Suprapubic skin (tissue), 3 donors: ENCODE data around the gene AMACR.

Experiments
- CTCF ChIP-seq, 2 donors: fragments of 200-600 bp in 1 of 2; fragments of 450-650 bp in 1 of 2; sonication (generic) in 1 of 2; IDR thresholded peaks; one replicate each; pipeline ENCODE4 v1.5.1; 2016 to 2019; ENCODE audit warnings: antibody characterized with exemption in 2 of 2, mild to moderate bottlenecking in 1 of 2, moderate library complexity in 1 of 2
- POLR2A ChIP-seq, 2 donors: fragments of 450-650 bp; IDR thresholded peaks; one replicate each; pipeline ENCODE4 v1.6.1; 2017; ENCODE audit warnings: antibody characterized with exemption in 2 of 2, mild to moderate bottlenecking in 2 of 2, moderate library complexity in 2 of 2

DNA sequence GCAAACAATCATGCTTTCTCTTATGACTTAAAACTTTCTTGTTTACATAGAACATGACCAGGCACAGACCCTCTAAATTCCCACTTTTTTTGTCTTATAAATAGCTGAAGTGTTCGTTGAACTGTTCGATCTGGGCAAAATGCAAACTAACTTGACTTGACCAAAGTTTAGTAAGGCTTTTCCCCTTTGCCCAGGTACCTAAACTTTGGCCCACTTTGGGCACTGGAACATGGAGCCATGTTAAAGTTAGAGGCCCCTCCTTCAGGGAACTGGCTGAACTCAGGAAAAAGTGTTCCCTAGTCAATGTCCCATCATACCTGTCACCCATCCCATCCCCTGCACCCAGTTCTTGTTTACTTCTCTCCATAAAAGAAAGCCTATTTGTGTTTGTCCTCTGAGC is 9.4 kb upstream of the AMACR start:
- no peak for TF ChIP-seq POLR2A (IDR thresholded peaks at IDR 0.05)
- no peak for TF ChIP-seq CTCF (IDR thresholded peaks at IDR 0.05)
